Measurements from ENCODE around the gene SLC35E3.
"Not testable (repeated sequence)": the region's sequence is repeated elsewhere in the genome, so short reads cannot be mapped to it uniquely, and the experiment has no call there.

Gene SLC35E3

DNA sequence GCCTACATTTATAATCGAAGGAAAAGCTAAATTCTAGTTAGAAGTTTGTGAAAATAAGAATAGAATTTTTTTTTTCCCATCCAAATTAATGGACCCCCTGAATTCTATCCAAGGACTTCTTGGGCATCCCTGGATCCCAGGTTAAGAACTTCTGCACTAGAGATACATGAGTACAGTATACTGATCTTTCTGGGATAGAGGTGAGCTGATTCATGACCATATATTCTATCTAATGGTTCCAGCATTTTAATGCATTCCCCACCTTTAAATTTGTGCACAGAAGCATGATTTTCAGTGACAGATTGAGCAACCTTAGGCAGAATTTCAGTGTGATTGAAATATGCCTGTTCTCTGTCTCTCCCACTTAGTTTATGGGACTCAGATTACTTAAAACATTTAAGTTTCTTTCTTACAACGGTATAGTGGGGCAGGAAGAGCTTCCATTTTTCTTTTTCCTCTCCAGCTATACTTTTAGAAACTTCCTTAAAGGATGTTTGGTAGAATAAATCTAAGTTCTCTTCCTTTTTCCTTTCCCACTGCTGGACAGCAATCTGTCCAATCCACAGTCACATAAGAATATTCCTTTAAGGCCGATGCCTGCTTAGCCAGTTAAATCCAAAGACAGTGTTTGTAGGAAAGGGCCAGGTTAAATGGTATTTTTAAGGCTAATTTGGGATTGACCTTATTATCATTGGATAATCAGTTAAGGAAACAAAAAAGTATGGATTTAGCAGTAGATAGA lies 68.7 kb downstream of the SLC35E3 start:
- DNase-seq = no peak

DNA sequence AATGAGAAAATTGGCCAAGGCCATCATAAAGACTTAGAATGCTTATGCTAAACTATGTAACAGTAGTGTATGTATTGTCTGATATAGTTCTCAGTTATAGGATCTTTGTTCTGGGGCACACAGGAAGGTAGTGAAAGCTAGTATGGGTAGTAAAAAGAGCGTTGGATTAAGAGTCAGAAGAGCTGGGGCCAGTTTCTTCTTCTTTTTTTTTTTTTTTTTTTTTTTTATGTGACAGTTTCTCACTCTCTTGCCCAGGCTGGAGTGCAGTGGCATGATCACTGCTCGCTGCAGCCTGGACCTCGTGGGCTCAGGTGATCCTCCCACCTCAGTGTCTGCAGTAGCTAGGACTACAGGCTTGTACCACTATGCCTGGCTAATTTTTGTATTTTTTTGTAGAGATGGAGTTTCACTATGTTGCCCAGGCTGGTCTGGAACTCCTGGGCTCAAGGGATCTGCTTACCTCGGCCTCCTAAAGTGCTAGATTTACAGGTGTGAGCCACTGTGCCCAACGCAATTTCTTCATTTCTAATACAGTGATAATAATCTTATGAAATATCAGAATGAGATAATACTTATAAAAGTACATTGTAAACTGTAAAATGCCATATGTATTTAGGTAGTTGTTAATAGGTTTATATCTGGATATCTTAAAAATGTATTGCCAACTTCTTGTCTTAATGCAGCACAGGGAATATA lies 69.4 kb downstream of the SLC35E3 start:
- no peak for DNase-seq

DNA sequence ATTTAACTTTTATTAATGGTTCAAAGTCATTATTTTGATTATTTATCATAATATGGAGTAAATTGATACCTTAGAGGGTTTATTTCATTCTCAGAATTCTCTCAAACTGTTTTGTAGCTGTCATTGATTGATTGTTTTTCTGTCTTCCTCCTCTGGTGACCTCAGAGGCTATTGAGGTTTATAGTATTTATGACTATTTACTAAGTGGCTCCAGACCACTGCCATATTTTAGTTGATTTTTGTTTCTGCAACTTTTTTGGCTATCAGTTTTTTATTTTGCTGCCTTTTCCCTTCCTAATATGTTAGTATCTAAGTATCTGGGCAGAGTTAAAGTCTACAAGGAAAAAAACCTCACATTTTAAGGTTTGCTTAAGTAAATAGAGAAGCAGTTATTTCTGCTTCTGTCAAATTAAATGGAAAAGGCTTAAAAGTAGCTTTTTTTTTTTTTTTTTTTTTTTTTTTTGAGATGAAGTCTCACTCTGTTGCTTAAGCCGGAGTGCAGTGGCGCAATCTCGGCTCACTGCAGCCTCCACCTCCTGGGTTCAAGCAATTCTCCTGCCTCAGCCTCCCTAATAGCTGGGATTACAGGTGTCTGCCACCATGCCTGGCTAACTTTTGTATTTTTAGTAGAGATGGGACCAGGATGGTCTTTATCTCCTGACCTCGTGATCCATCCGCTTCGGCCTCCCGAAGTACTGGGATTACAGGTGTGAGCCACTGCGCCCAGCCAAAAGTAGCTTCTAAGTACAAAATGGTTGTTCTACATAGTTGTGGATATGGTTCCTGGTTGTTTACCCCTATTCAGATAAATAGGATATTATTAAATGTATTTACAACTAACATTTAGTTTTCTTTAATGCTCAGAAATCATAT lies 70.2 kb downstream of the SLC35E3 start:
- DNase-seq = no peak

DNA sequence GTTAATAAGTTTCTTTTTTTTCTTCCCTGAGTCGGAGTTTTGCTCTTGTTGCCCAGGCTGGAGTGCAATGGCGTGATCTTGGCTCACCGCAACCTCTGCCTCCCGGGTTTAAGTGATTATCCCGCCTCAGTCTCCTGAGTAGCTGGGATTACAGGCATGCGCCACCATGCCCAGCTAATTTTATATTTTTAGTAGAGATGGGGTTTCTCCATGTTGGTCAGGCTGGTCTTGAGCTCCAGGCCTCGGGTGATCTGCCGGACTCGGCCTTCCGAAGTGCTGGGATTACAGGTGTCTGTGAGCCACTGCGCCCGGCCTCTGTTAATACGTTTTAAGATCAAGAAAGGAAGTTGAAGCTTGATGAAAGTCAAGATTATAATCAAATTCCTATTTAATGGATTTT lies 73.5 kb downstream of the SLC35E3 start:
- not testable (repeated sequence) for DNase-seq

DNA sequence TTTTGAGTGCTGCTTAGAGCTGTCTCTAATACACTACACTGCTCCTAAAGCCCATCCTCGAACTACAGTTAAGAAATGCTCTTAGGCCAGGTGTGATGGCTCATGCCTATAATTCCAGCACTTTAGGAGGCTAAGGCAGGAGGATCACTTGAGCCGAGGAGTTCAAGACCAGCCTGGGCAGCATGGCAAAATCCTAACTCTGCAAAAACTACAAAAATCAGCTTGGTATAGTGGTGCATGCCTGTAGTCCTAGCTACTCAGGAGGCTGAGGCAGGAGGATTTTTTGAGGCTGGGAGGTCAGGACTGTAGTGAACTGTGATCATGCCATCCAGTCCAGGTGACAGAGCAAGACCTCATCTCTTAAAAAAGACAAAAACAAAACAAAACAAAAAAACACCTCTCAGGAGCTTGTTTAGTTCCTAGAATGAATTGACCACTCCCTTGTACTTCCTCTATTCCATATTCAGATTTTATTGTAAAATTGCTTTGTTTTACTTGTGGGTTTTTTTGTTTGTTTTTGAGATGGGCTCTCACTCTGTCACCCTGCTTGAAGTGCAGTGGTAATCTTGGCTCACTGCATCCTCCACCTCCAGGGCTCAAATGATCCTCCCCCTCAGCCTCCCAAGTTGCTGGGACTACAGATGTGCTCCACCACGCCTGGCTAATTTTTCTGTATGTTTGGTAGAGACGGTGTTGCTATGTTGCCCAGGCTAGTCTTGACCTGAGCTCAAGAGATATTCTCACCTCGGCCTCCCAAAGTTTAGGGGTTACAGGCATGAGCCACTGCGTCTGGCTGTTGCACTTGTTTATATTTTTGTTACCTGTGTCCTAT lies 75.6 kb downstream of the SLC35E3 start:
- no peak for DNase-seq

DNA sequence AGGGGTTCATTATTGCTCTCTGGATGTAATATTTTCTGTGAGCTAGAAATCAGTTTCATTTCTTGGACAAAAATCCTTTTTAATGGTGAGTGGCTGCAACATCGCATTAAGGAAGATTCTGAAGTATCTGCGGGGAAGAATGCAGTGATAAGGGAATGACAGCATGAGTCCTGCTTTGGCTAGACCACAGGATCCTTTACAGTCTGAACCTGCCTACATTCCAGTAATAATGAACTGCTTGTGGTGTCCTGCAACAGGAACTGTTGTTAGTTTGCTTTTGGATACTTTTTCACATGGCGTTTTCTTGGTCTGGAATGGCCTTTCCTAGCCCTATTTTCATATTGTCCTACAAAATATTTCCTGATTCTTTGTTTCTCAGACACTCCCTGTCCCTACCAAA lies 77.7 kb downstream of the SLC35E3 start:
- DNase-seq = no peak

DNA sequence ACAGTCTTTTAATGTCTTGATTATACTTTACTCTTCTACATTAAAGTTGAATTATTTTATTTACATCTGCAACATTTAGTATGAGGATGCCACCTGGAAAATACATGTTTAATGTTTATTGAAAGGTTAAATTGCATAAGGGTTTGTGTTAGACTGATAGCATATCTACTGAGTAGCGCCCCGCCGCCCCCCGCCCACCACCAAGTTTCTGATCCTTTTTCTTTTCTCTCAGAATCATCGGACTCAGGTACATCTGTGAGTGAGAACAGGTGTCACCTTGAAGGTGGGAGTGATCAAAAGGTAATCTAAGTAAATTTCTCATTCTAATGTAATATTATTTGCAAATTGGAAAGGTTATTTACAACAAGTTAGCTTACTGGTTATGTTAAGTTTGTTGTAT lies 78.2 kb downstream of the SLC35E3 start:
- DNase-seq = no peak

DNA sequence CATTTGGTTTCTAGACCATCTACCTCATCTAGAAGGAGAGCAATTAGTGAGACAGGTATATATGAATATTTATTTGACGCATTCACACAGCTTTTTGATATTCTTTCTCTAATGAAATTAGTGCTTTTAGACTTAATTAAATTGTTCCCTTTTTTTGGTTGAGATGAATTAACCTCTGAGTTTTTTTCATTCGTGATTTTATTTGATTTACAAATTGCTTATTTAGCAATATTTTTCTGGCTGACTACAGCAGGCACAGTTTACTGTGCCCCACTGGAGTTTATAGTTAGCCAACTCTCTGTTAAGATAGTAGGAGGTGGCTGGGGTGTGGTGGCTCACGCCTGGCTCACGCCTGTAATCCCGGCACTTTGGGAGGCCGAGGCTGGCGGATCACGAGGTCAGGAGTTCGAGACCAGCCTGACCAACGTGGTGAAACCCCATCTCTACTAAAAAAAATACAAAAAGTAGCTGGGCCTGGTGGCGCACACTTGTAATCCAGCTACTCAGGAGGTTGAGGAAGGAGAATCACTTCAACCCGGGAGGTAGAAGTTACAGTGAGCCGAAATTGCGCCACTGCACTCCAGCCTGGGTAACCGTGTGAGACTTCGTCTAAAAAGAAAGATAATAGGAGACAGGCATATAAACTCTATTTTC lies 78.7 kb downstream of the SLC35E3 start:
- no peak for DNase-seq

DNA sequence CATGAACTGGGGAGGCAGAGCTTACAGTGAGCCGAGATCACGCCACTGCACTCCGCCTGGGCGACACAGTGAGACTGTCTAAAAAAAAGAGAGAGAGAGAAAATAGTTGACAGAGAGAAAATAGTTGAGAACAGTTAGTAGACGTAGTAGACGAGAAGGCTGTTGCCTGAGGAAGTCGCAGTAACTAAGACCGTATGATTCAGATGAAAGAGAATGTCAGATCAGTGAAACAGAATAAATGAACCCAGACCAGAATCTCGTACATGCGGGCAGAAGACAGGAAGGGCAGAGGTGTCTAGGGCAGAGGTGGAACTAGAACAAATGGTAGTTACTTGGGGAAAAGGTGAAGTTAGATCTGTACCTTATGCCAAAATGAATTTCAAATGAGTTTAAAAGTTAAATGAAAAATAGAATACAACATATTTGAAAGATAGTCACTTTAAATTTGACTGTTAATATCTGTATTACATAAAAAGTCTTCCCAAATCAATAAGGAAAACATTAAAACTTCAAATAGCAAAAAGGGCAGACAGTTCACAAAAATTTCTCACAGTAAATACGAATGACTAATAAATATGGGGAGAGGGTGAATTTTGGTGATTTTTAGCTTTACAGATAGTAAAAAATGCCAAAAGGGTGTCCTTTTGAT lies 79.7 kb downstream of the SLC35E3 start:
- DNase-seq = no peak

DNA sequence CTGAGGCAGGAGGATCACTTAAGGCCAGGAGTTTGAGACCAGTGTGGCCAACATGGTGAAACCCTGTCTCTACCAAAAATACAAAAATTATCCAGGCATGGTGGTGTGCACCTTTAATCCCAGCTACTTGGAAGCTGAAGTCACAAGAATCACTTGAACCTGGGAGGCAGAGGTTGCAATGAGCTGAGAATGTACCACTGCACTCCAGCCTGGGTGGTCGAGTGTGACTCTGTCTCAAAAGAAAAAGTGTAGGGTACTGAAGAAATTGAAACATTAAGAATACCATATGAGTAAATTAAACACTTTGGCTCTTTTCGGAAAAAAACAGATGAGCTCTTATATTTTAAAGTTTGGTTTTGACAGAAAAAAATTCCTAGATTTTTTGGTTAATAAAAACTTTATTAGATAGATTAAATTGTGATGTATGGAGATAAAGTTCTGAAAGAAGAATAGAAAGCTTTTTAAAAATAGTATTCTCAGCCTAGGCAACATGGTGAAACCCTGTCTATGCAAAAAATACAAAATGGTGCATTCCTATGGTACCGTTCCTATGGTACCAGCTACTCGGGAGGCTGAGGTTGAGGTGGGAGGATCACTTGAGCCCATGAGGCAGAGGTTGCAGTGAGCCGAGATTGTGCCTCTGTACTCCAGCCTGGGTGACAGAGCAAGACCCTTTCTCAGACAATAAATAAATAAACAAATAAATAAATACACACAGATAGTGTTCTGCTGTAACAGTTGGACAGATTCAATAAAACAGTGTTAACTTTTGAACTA lies 82.1 kb downstream of the SLC35E3 start:
- no peak for DNase-seq

DNA sequence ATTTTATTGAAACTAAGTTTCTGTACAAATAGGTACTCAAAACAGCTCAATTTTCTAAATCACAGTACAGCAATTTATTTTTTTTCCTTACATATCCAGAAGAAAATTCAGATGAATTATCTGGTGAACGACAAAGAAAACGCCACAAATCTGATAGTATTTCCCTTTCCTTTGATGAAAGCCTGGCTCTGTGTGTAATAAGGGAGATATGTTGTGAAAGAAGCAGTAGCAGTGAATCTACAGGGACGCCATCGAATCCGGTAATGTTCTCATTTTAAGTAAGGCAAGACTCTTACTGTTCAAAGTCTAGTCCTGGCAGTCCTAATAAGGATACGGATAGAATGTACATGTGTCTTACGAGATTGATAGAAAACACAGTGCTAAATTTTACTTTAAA lies 82.7 kb downstream of the SLC35E3 start:
- DNase-seq = no peak
